A673 (cell line): ENCODE data around the gene KANSL3. TPM values are rescaled to one million over a fixed set of nuclear protein-coding genes. Genes with fewer than 3 reads are reported as not detected.

Experiments
- BruUV-seq: library from RNA; stranded (reverse); fragments of 400-500 nt; replicated peaks from 2 replicates; lab custom pipeline; 2021; lab: Mats Ljungman, UMichigan
- CTCF ChIA-PET: fragments of 300-600 bp; sonication (Branson Sonifier 250); formaldehyde crosslinking; loops from one replicate; lab custom pipeline; 2022; ENCODE audit warnings: antibody characterized with exemption; lab: Charles Lee
- POLR2A ChIA-PET: fragments of 300-600 bp; sonication (Branson Sonifier 250); formaldehyde crosslinking; loops from one replicate; lab custom pipeline; 2022; ENCODE audit warnings: antibody characterized with exemption; ENCODE audit not compliant: low non-redundant PET; lab: Charles Lee
- DNase-seq: peaks from one replicate; pipeline ENCODE4 v3.0.0-alpha.2; 2015; ENCODE audit warnings: low spot score
- H3K27ac ChIP-seq: fragments of 200-600 bp; sonication (generic); 2 replicates; pipeline ENCODE4 v1.5.1; 2016; ENCODE audit warnings: mixed run types, low read depth, mild to moderate bottlenecking, mixed read lengths, antibody characterized with exemption, low read length; ENCODE audit not compliant: poor library complexity, severe bottlenecking
- H3K27me3 ChIP-seq: fragments of 200-600 bp; sonication (generic); replicated peaks from 2 replicates; pipeline ENCODE4 v1.6.1; 2017; ENCODE audit warnings: mixed run types, low read depth, mild to moderate bottlenecking, mixed read lengths, antibody characterized with exemption, low read length; ENCODE audit not compliant: insufficient read depth, poor library complexity
- H3K36me3 ChIP-seq: fragments of 200-600 bp; sonication (generic); 2 replicates; pipeline ENCODE4 v1.6.1; 2016; ENCODE audit warnings: mixed run types, mild to moderate bottlenecking, mixed read lengths, antibody characterized with exemption, low read length; ENCODE audit not compliant: insufficient read depth, poor library complexity, severe bottlenecking
- H3K4me1 ChIP-seq: fragments of 200-600 bp; sonication (generic); 2 replicates; pipeline ENCODE4 v1.6.1; 2017; ENCODE audit warnings: mixed run types, mild to moderate bottlenecking, mixed read lengths, antibody characterized with exemption, low read length; ENCODE audit not compliant: insufficient read depth, poor library complexity, severe bottlenecking
- H3K4me3 ChIP-seq: fragments of 200-600 bp; sonication (generic); 2 replicates; pipeline ENCODE4 v1.5.1; 2016; ENCODE audit warnings: low read depth, mixed run types, mild to moderate bottlenecking, mixed read lengths, low read length; ENCODE audit not compliant: poor library complexity, severe bottlenecking
- H3K9me3 ChIP-seq: fragments of 200-600 bp; sonication (generic); 2 replicates; pipeline ENCODE4 v1.6.1; 2016; ENCODE audit warnings: mixed run types, low read depth, mild to moderate bottlenecking, mixed read lengths, antibody characterized with exemption, low read length; ENCODE audit not compliant: poor library complexity, severe bottlenecking
- CTCF ChIP-seq: fragments of 300-800, 200-600 bp; sonication (generic); conservative IDR thresholded peaks from 2 replicates; pipeline ENCODE4 v1.5.1; 2017; ENCODE audit warnings: low read depth, mild to moderate bottlenecking, antibody characterized with exemption, low read length, moderate library complexity, mixed read lengths
- EZH2 ChIP-seq: fragments of 200-600 bp; sonication (generic); IDR thresholded peaks from 2 replicates; pipeline ENCODE4 v1.6.1; 2017; ENCODE audit warnings: borderline replicate concordance, low read depth, mild to moderate bottlenecking, mixed read lengths, antibody characterized with exemption, low read length; ENCODE audit not compliant: poor library complexity, severe bottlenecking
- intact Hi-C: fragments of 100-400 bp; cut with micrococcal nuclease; formaldehyde crosslinking; loops from one replicate; pipeline ENCODE4 v1.10.0; 2022; ENCODE audit not compliant: unreplicated experiment
- total RNA-seq: library from RNA; stranded (reverse); gene quantifications from 2 replicates; pipeline ENCODE4 v1.2.3, GENCODE V29; 2021

Gene KANSL3
- total RNA-seq, 1 experiment from 2014 or later, result 71.8 TPM

- no TSS peak for BruUV-seq
- POLR2A ChIA-PET, result interaction anchor here (0.6 kb wide), 1 partner anchor 13 kb away, joined by 3 read pairs; no protein-coding TSS in a partner anchor
- H3K36me3 ChIP-seq, result peaks cover 69% of the 10 kb centered on the region
These were observed 43.4 kb downstream of the KANSL3 start for GRCh38 chr2:96594691-96595152.

GRCh38 chr2:96594282-96594681 is 43.8 kb downstream of the KANSL3 start:
- ChIA-PET POLR2A (interaction anchor here (0.6 kb wide), 2 partner anchors 27 to 94 kb away, joined by 3 read pairs; no protein-coding TSS in a partner anchor), CTCF (no interaction called here)
- H3K36me3 ChIP-seq, result peaks cover 65% of the 10 kb centered on the region

More at GRCh38 chr2:96594691-96595152, 43.4 kb downstream of the KANSL3 start:
- Histone ChIP-seq H3K4me1 (no peaks in the 10 kb centered on the region), H3K9me3 (no peaks in the 10 kb centered on the region), H3K27me3 (no peaks in the 10 kb centered on the region), H3K4me3 (no peak overlapping the region), H3K27ac (no peak overlapping the region)
- CTCF ChIA-PET, result no interaction called here
- DNase-seq, result no peak
- TF ChIP-seq CTCF, result no peak
- no peak for TF ChIP-seq EZH2
- intact Hi-C loops, result no loop called here

GRCh38 chr2:96591494-96591893 is 46.6 kb downstream of the KANSL3 start:
- DNase-seq, result no peak
- H3K27me3 ChIP-seq, result no peaks in the 10 kb centered on the region
- intact Hi-C loops, result no loop called here
- ChIA-PET POLR2A (no interaction called here), CTCF (no interaction called here)
- peaks cover 48% of the 10 kb centered on the region for H3K36me3 ChIP-seq
- no peak overlapping the region for H3K4me3 ChIP-seq
- BruUV-seq, result no TSS peak
- TF ChIP-seq CTCF (no peak), EZH2 (no peak)
- H3K9me3 ChIP-seq, result no peaks in the 10 kb centered on the region
- no peaks in the 10 kb centered on the region for H3K4me1 ChIP-seq
- H3K27ac ChIP-seq, result no peak overlapping the region

More at GRCh38 chr2:96594282-96594681, 43.8 kb downstream of the KANSL3 start:
- no peak overlapping the region for H3K4me3 ChIP-seq
- H3K9me3 ChIP-seq, result no peaks in the 10 kb centered on the region
- H3K4me1 ChIP-seq, result no peaks in the 10 kb centered on the region
- BruUV-seq, result no TSS peak
- H3K27ac ChIP-seq, result no peak overlapping the region
- TF ChIP-seq CTCF (no peak), EZH2 (no peak)
- no peak for DNase-seq
- no peaks in the 10 kb centered on the region for H3K27me3 ChIP-seq
- intact Hi-C loops, result no loop called here
